ENCODE results near the gene MEIS2. TPM values are rescaled to one million over a fixed set of nuclear protein-coding genes. Genes with fewer than 3 reads are reported as not detected.

MEIS2 gene
- total RNA-seq, 2 donors from 2014 or later: 24.3 to 29.8 TPM

DNA sequence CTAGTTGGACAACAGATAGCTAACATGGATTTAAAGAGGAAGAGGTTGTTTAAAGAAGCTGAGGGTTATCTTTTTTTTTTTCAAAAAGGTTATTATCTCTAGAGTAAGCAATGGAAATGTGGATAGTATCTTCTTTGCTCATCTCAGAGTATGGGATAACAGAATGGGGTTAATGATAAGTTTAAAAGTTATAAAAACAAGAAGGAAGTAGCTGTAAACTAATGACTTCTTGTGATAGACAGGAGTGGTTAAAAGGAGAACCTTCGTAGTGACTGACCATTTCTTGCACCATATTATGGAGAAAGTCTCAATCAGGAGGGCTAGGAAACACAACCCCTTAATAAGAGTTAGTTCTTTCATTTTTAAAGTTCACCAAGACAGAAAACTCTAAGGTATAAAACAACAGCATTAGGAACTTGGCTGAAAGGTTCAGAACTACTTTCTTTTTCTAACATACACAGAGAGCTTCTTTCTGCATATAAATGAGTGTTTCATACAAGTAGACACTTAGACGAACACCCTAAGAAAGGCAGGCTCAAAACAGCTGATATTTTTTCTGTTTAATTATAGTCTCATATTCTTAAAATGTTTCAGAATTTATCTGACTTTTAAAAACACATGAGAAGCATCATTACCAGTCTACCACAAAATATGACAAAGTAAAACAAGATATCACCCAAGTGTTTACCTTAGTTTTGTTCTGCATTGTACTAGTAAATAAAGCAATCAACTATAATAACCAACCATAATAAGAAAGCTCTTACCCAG, 140.0 kb downstream of the MEIS2 start:
- no peaks in the 10 kb centered on the region for H3K27me3 ChIP-seq
- no peak overlapping the region for H3K4me3 ChIP-seq
- no peaks in the 10 kb centered on the region for H3K36me3 ChIP-seq
- no peak overlapping the region for H3K27ac ChIP-seq
- TF ChIP-seq, protein P1, sequence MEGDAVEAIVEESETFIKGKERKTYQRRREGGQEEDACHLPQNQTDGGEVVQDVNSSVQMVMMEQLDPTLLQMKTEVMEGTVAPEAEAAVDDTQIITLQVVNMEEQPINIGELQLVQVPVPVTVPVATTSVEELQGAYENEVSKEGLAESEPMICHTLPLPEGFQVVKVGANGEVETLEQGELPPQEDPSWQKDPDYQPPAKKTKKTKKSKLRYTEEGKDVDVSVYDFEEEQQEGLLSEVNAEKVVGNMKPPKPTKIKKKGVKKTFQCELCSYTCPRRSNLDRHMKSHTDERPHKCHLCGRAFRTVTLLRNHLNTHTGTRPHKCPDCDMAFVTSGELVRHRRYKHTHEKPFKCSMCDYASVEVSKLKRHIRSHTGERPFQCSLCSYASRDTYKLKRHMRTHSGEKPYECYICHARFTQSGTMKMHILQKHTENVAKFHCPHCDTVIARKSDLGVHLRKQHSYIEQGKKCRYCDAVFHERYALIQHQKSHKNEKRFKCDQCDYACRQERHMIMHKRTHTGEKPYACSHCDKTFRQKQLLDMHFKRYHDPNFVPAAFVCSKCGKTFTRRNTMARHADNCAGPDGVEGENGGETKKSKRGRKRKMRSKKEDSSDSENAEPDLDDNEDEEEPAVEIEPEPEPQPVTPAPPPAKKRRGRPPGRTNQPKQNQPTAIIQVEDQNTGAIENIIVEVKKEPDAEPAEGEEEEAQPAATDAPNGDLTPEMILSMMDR (IDR thresholded peaks at IDR 0.05): no peak
- no peak for DNase-seq (ENCODE audit: low spot score)
- peaks cover 0 to 16% of the 10 kb centered on the region in 2 donors for H3K4me1 ChIP-seq
- no peaks in the 10 kb centered on the region for H3K9me3 ChIP-seq

GRCh38 chr15:36959746-36960145, 140.6 kb downstream of the MEIS2 start:
- Histone ChIP-seq H3K27ac (no peak overlapping the region), H3K36me3 (no peaks in the 10 kb centered on the region), H3K9me3 (no peaks in the 10 kb centered on the region), H3K4me1 (peaks cover 0 to 16% of the 10 kb centered on the region in 2 donors), H3K27me3 (no peaks in the 10 kb centered on the region), H3K4me3 (no peak overlapping the region)
- TF ChIP-seq, protein P1 (IDR thresholded peaks at IDR 0.05): no peak
- no peak for DNase-seq (ENCODE audit: low spot score)

DNA sequence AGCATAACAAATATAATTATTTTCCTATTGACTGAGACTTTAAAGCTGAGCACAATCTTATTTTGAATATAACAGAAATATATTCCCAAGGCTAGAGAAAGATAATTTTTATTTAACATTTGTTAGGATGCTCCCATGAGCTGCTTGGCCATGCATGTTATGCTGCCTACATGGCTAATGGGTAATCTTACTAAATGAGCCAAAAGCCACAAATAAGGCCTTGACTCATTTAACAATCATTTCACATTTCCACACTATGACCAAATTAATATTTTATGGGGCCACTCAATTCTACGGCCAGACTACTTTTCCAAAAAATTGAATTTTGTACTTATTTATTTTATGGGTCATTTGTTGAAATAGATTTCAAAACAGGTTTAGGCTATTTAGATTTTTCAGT, 141.7 kb downstream of the MEIS2 start:
- H3K27ac ChIP-seq: no peak overlapping the region
- DNase-seq (ENCODE audit: low spot score): no peak
- TF ChIP-seq, protein P1 (IDR thresholded peaks at IDR 0.05): no peak
- H3K4me1 ChIP-seq: peaks cover 0 to 16% of the 10 kb centered on the region in 2 donors
- no peaks in the 10 kb centered on the region for H3K9me3 ChIP-seq
- H3K36me3 ChIP-seq: no peaks in the 10 kb centered on the region
- no peak overlapping the region for H3K4me3 ChIP-seq
- no peaks in the 10 kb centered on the region for H3K27me3 ChIP-seq

- H3K4me1 ChIP-seq: peaks cover 0 to 10% of the 10 kb centered on the region in 2 donors
- H3K36me3 ChIP-seq: no peaks in the 10 kb centered on the region
- no peaks in the 10 kb centered on the region for H3K27me3 ChIP-seq
- no peak overlapping the region for H3K27ac ChIP-seq
- H3K4me3 ChIP-seq: no peak overlapping the region
- TF ChIP-seq, protein P1 (IDR thresholded peaks at IDR 0.05): no peak
- no peaks in the 10 kb centered on the region for H3K9me3 ChIP-seq
- DNase-seq (ENCODE audit: low spot score): no peak
These were observed 145.9 kb downstream of the MEIS2 start for GRCh38 chr15:36954486-36954885.

- H3K4me3 ChIP-seq: no peak overlapping the region
- no peaks in the 10 kb centered on the region for H3K9me3 ChIP-seq
- TF ChIP-seq, protein P1 (IDR thresholded peaks at IDR 0.05): no peak
- no peaks in the 10 kb centered on the region for H3K36me3 ChIP-seq
- no peak overlapping the region for H3K27ac ChIP-seq
- peaks cover 0 to 10% of the 10 kb centered on the region in 2 donors for H3K4me1 ChIP-seq
- DNase-seq (ENCODE audit: low spot score): no peak
- H3K27me3 ChIP-seq: no peaks in the 10 kb centered on the region
These were observed 147.0 kb downstream of the MEIS2 start for GRCh38 chr15:36953346-36953745.
